ENCODE measurements around the gene THEMIS.

DNA sequence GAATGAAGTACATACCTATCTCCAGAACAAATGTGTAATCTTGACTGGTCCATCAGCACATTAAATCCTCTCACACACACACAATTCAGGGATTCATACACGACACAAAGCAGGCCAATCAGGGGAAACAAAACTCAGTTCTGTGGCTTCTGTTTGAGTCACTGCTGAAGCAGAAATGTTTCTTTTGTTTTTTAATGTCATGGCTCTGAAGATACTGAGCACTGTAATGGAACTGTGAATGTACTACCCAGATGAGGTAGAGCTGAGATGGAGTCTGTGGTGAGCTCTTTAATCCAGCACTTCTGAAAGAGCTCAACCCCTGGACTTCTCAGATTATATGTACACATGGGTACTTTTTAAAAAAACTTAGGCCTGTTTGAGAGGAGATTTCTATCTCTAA lies 116.4 kb downstream of the THEMIS start:
- TF ChIP-seq, protein P1, sequence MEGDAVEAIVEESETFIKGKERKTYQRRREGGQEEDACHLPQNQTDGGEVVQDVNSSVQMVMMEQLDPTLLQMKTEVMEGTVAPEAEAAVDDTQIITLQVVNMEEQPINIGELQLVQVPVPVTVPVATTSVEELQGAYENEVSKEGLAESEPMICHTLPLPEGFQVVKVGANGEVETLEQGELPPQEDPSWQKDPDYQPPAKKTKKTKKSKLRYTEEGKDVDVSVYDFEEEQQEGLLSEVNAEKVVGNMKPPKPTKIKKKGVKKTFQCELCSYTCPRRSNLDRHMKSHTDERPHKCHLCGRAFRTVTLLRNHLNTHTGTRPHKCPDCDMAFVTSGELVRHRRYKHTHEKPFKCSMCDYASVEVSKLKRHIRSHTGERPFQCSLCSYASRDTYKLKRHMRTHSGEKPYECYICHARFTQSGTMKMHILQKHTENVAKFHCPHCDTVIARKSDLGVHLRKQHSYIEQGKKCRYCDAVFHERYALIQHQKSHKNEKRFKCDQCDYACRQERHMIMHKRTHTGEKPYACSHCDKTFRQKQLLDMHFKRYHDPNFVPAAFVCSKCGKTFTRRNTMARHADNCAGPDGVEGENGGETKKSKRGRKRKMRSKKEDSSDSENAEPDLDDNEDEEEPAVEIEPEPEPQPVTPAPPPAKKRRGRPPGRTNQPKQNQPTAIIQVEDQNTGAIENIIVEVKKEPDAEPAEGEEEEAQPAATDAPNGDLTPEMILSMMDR (tag by site-specific recombination; IDR thresholded peaks at IDR 0.05): no peak
- no peak for TF ChIP-seq ZBTB48 (tag by site-specific recombination; IDR thresholded peaks at IDR 0.05)
